HG03565 (cell line): ENCODE results near the gene TMEM72.

Experiments
- ATAC-seq: cut with Tn5 transposase; IDR thresholded peaks from one replicate; pipeline ENCODE4 v1.9.1; 2021; ENCODE audit warnings: mild to moderate bottlenecking, moderate library complexity; ENCODE audit not compliant: unreplicated experiment

Gene TMEM72

DNA sequence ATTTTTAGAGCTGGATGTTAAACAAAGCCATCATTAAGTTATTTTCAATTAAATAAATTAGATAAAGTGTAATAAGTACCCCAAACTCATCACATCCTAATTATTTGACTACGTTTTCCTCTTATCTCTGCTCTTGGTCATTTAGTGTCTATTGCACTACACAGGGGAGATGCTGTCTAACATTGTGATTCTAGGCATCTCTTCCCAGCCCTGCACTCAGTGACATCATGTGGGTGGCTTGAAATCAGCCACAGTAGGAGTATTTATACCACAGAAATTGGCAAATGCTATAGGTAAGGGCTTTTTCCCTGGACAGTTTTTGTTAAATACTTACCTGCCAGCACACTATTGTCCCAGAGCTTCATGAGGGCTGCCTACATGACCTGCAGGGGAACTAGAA is 21.3 kb upstream of the TMEM72 start:
- no peak for ATAC-seq

DNA sequence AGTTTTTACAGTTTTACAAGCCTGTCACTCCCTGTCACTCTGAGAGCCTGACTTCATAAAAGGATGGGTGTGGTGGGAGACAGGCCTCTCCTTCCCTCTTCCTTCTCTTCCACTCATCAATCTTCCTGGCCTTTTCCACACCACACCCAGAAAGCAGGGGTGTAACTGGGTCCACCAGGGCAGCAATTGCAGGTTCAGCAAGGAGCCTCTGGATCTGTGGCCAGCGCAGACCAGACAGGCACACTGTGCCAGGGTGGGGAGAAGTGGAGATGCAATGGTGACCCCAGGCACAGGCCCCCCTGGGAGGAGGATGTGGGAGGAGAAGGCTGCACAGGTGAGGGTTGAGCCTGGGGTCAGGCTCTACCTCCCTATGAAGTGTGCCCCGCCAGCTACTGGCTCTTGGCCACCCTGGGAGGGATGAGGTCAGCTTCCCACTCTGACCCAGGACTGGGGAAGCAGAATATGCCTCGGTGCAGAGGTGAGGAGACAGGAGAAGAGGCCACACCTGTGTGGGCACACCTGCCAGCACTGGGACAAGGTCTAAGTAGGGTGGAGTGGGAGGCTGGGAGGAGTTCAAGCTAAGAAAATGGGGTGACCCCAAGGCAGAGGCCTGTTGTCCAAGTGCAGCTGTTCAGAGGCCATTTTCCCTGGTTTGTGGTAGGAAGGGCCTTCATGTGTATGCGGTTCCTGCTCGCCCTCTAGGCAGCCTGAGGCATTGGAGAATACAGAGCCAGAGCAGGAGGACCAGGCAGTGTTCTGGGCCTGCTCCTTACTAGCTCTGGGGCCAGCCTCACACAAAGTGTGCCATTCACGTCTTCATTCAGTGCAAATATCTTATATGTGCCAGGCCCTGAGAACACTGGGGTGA is 20.2 kb upstream of the TMEM72 start:
- ATAC-seq = no peak

DNA sequence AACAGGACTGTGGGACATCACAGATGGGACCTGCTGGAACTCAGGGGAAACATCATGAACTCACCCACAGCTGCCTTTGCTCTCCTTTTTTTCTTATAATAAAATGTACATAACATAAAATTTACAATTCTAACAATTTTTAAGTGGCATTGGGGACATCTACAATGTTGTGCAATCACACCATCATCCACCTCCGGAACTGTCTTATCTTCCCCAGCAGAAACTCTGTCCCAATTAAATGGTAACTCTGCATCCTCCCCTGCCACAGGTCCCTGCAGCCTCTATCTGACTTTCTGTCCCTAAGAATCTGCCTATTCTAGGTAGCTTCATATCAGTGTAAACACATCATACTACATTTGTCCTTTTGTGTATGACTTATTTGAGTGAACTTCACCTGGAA is 19.4 kb upstream of the TMEM72 start:
- no peak for ATAC-seq

DNA sequence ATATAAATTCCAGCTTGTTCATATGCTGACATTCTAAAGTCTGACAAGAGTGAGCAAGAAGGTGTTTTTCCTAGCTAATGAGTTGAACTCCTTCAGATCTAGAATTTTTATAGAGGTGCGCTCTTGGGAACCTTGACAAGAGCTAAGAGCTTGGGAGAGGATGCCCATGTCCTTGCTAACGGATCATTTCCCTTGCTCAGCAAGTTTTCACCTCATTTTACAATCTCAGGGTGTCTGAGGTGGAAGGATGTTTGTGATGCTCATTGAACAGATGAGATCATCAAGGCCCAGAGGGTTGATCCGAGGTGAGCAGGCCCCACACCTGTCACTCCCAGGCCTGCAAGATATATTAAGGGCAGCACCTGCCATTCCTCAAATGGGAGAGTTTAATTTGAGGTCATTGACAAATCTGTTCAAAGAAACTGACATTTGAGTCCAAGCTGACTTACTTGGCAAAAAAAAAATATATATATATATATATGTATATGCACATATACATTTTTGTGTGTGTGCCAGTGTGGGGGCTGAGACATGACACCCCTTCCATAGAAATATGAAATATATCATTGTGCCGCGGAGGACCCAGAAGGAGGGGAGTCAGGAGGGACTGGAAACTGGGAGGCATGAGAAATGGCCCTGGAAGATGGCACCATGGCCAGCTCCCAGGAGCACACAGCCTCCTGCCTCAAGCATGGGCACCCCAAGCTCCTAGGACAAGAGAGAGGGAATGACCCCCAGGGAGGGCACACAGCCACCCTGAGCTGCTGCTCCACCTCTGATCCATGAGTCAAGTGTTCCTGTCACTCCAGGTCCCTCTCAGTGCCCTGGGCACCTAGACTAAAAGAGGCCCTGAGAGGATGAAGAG is 17.3 kb upstream of the TMEM72 start:
- ATAC-seq = no peak

DNA sequence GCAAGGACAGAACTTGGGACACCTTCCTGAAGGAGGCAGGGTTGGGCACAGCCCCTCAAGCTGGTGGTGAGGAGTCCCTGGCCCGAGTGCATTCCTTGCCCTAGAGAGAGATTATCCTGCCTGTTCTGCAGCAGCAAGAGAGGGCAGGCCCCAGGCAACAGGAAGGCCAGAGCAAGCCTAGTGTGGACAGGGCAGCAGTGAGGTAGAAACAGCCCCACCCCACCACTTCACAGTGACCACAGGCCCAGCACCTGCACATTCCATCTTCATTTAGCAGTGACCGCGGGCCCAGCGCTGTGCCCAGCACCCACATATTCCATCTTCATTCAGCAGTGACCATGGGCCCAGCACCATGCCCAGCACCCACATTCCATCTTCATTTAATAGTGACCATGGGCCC is 16.4 kb upstream of the TMEM72 start:
- no peak for ATAC-seq

DNA sequence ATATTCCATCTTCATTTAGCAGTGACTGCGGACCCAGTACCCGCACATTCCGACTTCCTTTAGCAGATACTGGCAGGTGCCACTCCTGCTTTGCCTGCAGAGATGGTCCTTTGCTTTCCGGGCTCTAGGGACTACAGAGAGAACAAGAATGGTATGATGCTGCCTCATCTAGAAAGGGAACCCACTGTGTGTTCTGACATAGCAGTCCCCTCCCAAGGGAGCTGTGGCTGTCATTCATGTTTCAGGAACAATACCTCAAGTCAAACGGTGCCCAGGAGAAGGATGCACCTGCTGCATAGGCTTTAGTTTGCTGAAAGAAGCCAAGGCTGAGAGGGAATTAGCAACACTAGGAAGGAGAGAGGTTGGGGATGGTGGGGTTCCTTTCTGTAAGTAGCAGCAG is 15.9 kb upstream of the TMEM72 start:
- ATAC-seq = no peak

DNA sequence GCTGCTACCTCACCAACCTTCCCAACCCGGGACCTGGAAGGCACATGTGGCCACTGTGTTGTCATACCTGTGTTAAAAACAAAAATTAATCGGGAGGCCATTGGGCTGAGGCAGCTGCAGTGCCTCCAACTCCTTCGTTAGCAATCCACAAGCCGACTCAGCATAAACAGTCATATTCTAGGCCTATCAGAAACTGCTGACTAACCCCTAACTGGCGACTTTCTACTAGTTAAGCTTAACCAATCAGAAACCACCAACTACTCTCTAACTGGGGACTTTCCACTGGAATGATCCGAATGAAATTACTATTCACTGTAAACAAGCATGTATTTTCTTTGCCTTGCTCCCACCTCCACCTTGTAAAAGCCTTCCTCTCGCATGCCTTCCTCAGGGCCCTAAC is 14.1 kb upstream of the TMEM72 start:
- no peak for ATAC-seq

DNA sequence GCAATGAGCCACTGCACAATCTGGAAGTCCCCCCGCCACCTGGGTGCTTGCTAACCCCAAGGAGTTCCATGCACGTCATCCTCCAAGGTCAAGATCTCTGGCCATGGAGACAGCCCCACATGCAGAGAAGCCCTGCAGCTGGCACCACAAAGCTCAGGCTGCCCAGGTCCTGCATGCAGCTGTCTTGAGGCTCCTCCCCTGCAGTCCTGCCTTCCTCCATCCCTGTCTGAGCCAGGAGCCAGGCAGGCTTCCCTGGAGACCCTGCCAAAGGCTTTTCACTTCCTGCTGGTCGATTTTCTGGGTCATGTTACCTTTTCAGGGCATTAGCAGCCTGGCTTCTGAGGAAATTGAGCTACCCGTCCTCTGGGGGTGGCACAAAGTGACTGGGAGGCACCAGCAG is 12.5 kb upstream of the TMEM72 start:
- no peak for ATAC-seq

DNA sequence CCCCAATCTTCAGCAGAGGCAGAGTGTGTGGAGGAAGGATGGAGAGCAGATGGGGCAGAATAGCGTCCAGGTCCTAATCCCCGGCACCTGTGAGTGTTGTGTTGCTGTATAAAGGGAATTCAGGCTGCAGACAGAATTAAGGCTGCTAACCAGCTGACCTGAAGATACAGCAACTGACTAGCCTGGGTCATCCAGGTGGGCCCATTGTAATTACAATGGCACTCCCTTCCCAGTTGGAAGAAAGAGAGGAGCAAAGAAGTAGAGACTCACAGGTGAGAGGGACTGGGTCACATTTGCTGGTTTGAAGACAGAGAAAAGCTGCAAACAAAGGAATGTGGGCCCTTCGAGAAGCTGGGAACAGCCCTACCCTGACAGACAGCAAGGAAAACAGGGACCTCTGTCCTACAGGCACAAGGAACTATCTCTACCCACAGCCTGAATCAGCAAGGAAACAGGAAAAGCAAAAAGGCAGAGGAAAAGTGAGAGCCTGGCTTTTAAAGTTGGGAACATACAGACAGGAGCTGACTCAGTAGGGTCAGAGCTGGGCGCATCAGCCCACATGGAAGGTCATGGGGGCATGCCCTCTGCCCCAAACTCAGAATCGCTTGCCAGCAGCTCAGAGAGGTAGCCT is 11.6 kb upstream of the TMEM72 start:
- no peak for ATAC-seq

DNA sequence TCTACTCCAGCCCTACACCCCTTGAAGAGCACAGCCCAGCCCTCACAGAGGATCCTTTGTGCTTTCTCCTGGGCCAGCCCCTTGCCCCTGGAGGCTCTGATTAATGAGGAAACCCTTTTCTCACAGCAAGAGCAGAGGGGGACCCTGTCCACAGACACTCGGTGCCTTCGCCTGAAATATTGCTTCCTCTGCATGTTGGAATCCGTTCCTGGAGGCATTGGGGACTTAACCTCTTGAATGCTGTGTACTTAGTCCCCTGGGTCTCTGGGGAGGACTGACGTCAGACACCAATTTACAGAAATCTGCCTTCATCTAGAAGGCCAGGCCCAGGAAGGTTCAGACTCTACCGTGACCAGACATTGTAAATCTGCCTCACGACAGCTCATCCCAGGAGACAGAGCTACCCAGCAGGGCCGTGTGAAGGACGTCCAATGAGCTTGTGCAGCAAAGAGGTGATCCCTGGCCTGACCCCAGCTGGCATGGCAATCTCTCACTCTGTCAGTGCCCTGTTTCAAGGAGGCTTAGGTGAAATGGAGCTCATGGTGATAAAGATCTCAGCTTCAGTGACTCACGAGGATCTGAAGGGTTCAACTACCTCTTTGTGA is 8.1 kb upstream of the TMEM72 start:
- no peak for ATAC-seq

DNA sequence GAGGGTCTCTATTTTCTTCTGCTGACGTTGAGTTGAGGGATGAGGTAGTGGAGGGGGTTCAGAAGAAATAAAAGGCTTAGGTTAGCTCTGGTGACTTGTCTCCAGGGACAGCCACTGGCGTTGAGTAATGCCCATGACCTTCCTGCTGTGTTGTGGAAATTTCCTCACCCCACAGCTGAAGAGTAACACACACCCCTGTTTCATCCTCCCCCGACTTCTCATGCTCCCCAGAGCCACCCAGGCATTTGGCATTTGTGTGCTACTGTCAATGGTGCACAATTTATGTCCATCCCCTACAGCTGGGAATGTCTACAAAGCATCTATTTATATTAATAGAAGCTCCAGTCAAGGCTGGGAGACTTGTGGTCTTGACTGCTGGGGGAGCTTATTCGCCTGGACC is 4.7 kb upstream of the TMEM72 start:
- ATAC-seq = no peak

DNA sequence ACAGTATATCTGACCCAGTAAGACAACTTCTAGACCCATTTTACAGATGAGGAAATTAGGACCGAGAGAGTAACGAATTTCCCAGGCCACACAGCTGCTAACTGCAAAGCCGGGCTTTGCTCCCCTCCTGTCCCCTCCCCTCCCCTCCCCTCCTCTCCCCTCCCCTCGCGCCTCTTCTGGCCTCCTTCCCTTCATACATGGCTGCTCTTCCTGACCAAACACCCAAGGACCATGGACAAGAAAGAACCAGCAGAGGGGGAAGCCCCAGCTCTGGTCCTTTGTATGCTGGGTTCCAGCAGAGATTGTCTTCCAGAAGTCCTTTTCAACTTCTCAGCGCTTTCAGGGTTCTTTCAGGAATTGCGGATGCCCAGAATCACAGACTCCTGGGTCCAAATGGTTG is 3.6 kb upstream of the TMEM72 start:
- ATAC-seq = no peak

DNA sequence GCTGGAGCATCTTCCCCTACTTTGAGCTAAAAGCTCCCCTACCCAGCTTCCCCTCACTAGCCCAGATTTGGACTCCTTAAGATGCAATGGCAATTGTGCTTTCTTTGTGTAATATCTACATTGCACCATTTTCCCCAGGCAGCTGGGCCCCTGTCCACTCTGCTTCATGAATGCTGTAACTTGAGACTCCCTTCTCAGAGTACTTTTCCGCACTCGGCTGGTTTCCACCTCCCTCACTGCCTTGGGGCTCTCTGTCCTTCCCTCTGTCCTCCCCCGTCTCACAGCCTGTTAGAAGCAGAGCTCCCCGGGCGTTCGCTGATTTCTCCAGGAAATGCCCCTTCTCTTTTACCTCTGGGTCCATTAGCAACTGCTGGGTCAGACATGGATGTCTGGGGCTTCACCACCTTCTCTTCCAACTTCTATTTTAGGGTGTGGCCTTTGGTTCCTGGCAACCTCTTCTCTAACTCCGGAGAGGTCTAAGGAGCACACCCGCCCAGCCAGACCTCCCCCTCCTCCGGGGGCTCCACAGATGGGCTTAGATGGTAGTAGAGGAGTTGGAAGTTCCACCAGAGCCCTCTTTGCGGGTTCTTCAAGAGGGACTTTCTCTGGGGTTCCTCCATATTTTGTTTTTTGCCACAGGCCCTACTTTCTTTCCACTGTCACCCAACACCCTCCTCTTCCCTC is 2.9 kb upstream of the TMEM72 start:
- ATAC-seq = no peak

DNA sequence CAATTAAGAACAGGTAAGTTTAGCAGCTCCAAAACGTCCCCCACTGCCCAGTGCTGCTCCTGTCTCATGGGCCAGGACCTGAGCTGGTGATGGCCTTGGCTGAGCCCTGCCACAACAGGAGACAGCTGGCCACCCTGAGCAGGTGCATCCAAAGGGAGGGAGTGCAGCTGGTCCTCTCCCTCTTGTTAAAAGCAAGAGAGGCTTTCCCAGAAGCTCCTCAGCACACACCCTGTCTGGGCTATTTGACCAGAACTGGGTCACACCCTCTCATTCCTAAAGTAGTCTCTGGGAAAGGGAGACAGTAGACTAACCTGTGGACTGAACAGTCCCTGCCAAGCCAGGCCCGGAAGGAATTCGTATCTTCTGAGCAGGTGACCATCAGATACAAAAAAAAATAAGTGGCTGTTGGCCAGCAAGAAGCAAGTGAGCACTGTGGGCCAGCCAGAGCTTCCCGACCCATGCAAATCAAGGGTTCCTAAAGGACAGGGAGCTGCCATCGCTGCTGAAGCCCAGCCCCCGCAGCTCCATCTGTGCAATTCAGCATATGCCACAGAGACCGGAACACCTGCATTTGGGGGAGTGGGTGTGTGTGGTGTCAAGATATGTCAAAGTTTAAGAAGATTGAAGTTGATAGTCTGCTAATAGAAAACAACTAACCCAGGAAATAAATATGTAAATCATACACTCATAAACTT is 2.1 kb upstream of the TMEM72 start:
- ATAC-seq = no peak

DNA sequence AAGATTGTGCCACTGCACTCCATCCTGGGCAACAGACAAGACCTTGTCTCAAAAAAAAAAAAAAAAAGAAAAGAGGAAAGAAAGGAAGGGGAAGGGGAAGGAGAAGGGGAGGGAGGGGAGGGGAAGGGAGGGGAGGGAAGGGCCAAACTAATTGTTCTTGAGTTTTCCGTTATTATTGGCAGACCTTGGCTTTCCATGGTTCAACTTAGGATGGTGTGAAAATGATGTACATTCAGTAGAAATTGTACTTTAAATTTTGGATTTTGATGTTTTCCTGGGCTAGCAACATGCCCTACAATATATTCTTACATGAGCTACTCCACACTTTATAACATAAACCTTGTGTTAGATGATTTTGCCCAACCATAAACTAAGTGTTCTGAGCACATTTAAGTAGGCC is 1.2 kb upstream of the TMEM72 start:
- ATAC-seq = no peak

DNA sequence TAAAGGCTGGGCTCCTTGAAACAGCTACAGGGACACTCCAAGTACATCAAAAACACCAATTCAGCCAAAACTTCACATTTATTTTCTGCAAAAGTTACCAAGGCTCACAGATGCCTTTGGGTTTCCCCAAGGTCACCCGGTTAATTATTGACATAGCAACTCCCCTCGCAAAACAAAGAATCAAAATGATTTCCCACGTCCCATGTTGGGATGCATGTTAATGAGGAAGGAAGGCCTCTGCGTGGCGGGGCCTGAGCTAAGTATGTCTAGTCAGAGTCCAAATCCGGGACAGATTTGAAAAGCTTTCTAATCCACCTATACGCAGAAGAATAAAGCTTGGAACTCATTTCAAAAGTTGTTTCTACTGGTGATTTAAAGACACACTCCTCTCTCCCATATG is 535 bp upstream of the TMEM72 start:
- ATAC-seq = no peak

DNA sequence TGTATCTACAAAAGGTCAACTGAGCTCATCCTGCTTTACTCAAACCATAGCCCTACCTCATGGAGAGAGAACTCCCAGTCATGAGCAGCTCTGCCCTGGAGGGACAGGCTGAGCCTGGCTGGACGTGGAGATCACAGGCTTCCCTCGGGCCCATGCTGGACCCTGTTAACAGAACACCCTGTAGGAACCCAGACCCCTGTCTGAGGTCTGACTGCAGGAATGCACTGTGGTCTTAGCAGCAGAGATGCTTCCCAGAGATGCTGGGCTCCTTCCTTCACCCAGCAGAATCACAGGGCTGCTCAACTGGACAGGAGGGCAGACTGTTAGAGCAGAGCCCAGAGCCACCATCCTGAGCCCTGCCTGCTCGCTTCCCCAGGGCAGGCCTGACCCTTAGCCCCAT is 814 bp downstream of the TMEM72 start:
- no peak for ATAC-seq

DNA sequence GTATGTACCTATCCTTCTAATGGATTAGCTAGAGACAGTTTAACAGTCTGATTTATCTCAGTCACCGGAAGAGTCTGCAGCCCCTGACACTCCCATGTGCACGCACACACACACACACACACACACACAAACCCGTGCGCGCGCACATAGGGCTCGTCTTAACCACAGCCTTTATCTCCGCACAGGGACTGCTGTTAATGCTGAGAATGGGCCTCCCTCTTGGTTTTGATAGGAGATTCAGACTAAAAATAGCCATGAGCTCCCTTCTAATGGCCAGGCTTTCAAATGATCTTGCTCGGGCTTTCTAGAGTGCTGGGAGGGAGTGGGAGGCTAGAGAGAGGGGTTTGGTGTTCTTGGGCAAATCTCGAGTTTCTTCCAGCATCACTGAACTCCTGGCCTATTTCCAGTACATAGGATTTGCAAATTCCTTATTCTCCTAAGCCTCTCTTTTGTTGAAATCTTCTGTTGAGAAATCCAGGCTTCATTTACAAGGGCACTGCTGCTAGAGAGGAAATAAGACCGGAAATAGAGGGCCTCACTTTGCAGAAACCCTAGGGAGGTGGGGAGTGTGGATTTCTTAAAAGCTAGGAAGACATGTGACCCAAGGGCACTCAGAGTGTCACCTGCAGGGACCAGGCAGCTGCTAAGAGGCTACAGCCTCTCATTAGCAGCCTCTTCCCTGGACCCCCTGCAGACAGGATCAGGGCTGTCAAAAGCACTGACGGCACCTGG is 2.4 kb downstream of the TMEM72 start:
- no peak for ATAC-seq

DNA sequence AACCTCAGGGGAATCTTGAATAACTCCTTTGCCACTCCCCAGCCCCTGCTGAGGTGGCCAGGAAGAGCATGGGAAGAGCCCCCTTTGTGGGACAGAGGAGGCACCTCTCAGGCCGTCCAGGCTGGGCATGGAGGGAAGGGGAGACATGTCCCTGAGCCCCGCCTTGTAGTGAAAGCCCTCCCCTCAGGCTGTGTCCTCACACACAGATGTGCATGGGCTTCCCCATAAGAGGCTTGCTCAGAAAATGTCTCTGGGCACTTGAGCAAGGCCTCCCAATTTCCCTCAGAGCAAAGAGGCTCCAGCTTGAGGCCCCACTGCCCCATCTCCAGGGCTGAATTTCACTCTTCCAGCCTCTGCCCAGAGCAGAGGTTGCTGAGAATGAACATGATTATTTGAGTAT is 3.8 kb downstream of the TMEM72 start:
- ATAC-seq = no peak

DNA sequence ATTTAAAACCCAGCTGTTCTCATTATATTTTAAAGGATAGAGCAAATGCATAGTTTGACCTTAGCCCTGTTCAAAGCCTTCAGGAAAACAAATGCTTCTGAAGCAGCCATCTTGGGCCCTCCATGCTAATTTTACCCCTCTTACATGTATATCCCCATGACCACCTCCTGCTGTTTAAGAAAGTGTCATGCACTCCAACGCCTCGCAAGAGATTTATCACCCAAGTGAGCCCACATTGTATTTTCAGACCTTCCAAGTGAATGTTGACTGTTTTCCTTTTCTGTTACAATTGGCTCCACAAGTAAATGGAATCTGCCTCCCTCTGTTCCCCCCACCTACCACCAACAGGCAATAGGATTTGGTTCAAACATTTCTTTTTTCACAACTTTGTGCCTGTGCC is 5.3 kb downstream of the TMEM72 start:
- no peak for ATAC-seq
